AG04450 (cell line): ENCODE results near the gene HUNK. TPM values are rescaled to one million over a fixed set of nuclear protein-coding genes. Genes with fewer than 3 reads are reported as not detected.

ENCODE experiments used
- CTCF ChIA-PET: fragments of 300-600, 350-600 bp; formaldehyde crosslinking; extraction: SDS; loops from one replicate; lab custom pipeline; 2022; ENCODE audit warnings: antibody characterized with exemption, inconsistent platforms; lab: Charles Lee
- POLR2A ChIA-PET: fragments of 350-600 bp; formaldehyde crosslinking; extraction: SDS; loops from one replicate; lab custom pipeline; 2021; ENCODE audit warnings: antibody characterized with exemption, inconsistent platforms; lab: Yijun Ruan, JAX
- DNase-seq: peaks from one replicate; pipeline ENCODE4 v3.0.0-alpha.2; 2011; ENCODE audit warnings: low read depth, low spot score
- H3K27ac ChIP-seq: one replicate; pipeline ENCODE4 v1.5.1; 2012; ENCODE audit warnings: low read depth, low read length, control low read depth
- H3K27me3 ChIP-seq: one replicate; pipeline ENCODE4 v1.6.0; 2012; ENCODE audit warnings: low read length; ENCODE audit not compliant: control insufficient read depth, insufficient read depth
- H3K4me3 ChIP-seq: 2 replicates; pipeline ENCODE4 v1.5.1; 2011; ENCODE audit warnings: mild to moderate bottlenecking, low read depth, low read length, control low read depth
- H3K9me3 ChIP-seq: 2 replicates; pipeline ENCODE4 v1.5.1; 2012; ENCODE audit warnings: low read length; ENCODE audit not compliant: control insufficient read depth, insufficient read depth
- CTCF ChIP-seq: IDR thresholded peaks from 2 replicates; pipeline ENCODE4 v1.5.1; 2011; ENCODE audit warnings: low read depth, low read length, control low read depth, inconsistent platforms
- polyA plus RNA-seq: library from polyadenylated mRNA; depleted of rRNA; stranded (reverse); fragments of >200 nt; gene quantifications from 2 replicates; pipeline ENCODE4 v1.2.3, GENCODE V29; 2011

The HUNK gene
- polyA plus RNA-seq, 1 experiment = 0.48 TPM

- POLR2A ChIA-PET = no interaction called here
- no peak for TF ChIP-seq CTCF
- Histone ChIP-seq H3K27ac (no peak overlapping the region), H3K27me3 (no peaks in the 10 kb centered on the region), H3K9me3 (no peaks in the 10 kb centered on the region), H3K4me3 (no peak overlapping the region)
- DNase-seq = no peak
- CTCF ChIA-PET = no interaction called here
Observed at GRCh38 chr21:31938330-31939301, 65.8 kb downstream of the HUNK start.

- no peak for DNase-seq
- Histone ChIP-seq H3K27ac (no peak overlapping the region), H3K27me3 (no peaks in the 10 kb centered on the region), H3K4me3 (no peak overlapping the region), H3K9me3 (no peaks in the 10 kb centered on the region; the same call in 1 of the 2 replicates)
- POLR2A ChIA-PET = no interaction called here
- no peak for TF ChIP-seq CTCF
- CTCF ChIA-PET = no interaction called here
Observed at GRCh38 chr21:31941694-31942093, 68.9 kb downstream of the HUNK start.

- Histone ChIP-seq H3K4me3 (no peak overlapping the region), H3K27me3 (no peaks in the 10 kb centered on the region), H3K9me3 (no peaks in the 10 kb centered on the region; the same call in 1 of the 2 replicates), H3K27ac (no peak overlapping the region)
- DNase-seq = no peak
- TF ChIP-seq CTCF = no peak
- ChIA-PET POLR2A (no interaction called here), CTCF (no interaction called here)
Observed at GRCh38 chr21:31943561-31943960, 70.7 kb downstream of the HUNK start.

- TF ChIP-seq CTCF = no peak
- POLR2A ChIA-PET = no interaction called here
- CTCF ChIA-PET = interaction anchor here (1.4 to 1.9 kb wide), 3 partner anchors 11 to 313 kb away, joined by 5 to 11 read pairs (median 5); no protein-coding TSS in a partner anchor
- Histone ChIP-seq H3K9me3 (no peaks in the 10 kb centered on the region; the same call in 1 of the 2 replicates), H3K27ac (peak overlapping the region; percentile 31), H3K27me3 (no peaks in the 10 kb centered on the region), H3K4me3 (no peak overlapping the region)
- no peak for DNase-seq
Observed at GRCh38 chr21:31945141-31945540, 72.3 kb downstream of the HUNK start.

- TF ChIP-seq CTCF = no peak
- no peaks in the 10 kb centered on the region; the same call in 1 of the 2 replicates for H3K9me3 ChIP-seq
- H3K4me3 ChIP-seq = no peak overlapping the region
- H3K27me3 ChIP-seq = no peaks in the 10 kb centered on the region
- CTCF ChIA-PET = interaction anchor here (1.4 to 1.9 kb wide), 3 partner anchors 12 to 313 kb away, joined by 5 to 11 read pairs (median 5); no protein-coding TSS in a partner anchor
- peak; percentile 63 for DNase-seq
- POLR2A ChIA-PET = interaction anchor here (0.9 kb wide), 1 partner anchor 74 kb away, joined by 3 read pairs; no protein-coding TSS in a partner anchor
- H3K27ac ChIP-seq = peak overlapping the region; percentile 31
Observed at GRCh38 chr21:31945546-31945945, 72.7 kb downstream of the HUNK start.
